Measurements from ENCODE around the gene FER. TPM values are rescaled to one million over a fixed set of nuclear protein-coding genes. Genes with fewer than 3 reads are reported as not detected.

The FER gene
- total RNA-seq, 2 experiments from 2014 or later = 4.0 to 5.2 TPM

- CTCF ChIA-PET = interaction anchor here (1.2 kb wide), 1 partner anchor 92 kb away, joined by 3 read pairs; no protein-coding TSS in a partner anchor
- peak; percentile 55 for DNase-seq
- Mint-ChIP-seq H3K27me3 (peaks cover 66% of the 10 kb centered on the region), H3K27ac (no peak overlapping the region), H3K36me3 (ENCODE audit: low read depth) (no peaks in the 10 kb centered on the region), H3K4me1 (peaks cover 21% of the 10 kb centered on the region), H3K4me3 (peak overlapping the region; percentile 65), H3K9me3 (no peaks in the 10 kb centered on the region)
- POLR2A ChIA-PET = no interaction called here
Measured at GRCh38 chr5:108728566-108729241, 19.0 kb upstream of the FER start.

GRCh38 chr5:108729242-108729615, 18.5 kb upstream of the FER start:
- ChIA-PET CTCF (interaction anchor here (1.2 kb wide), 1 partner anchor 91 kb away, joined by 3 read pairs; no protein-coding TSS in a partner anchor), POLR2A (no interaction called here)
- Mint-ChIP-seq H3K36me3 (ENCODE audit: low read depth) (no peaks in the 10 kb centered on the region), H3K27me3 (peaks cover 68% of the 10 kb centered on the region), H3K9me3 (no peaks in the 10 kb centered on the region), H3K4me3 (no peak overlapping the region), H3K4me1 (peaks cover 21% of the 10 kb centered on the region), H3K27ac (no peak overlapping the region)
- no peak for DNase-seq

GRCh38 chr5:108730617-108731340, 16.9 kb upstream of the FER start:
- H3K27ac Mint-ChIP-seq = no peak overlapping the region
- peaks cover 59% of the 10 kb centered on the region for H3K27me3 Mint-ChIP-seq
- ChIA-PET POLR2A (no interaction called here), CTCF (interaction anchor here (0.9 kb wide), 1 partner anchor 42 kb away, joined by 4 read pairs; no protein-coding TSS in a partner anchor)
- H3K36me3 Mint-ChIP-seq (ENCODE audit: low read depth) = no peaks in the 10 kb centered on the region
- no peak overlapping the region for H3K4me3 Mint-ChIP-seq
- no peak for DNase-seq
- peaks cover 21% of the 10 kb centered on the region for H3K4me1 Mint-ChIP-seq
- H3K9me3 Mint-ChIP-seq = no peaks in the 10 kb centered on the region

- ChIA-PET POLR2A (no interaction called here), CTCF (no interaction called here)
- no peak overlapping the region for H3K4me3 Mint-ChIP-seq
- no peak for DNase-seq
- peaks cover 26% of the 10 kb centered on the region for H3K27me3 Mint-ChIP-seq
- no peaks in the 10 kb centered on the region for H3K36me3 Mint-ChIP-seq (ENCODE audit: low read depth)
- H3K27ac Mint-ChIP-seq = no peak overlapping the region
- H3K9me3 Mint-ChIP-seq = no peaks in the 10 kb centered on the region
- no peaks in the 10 kb centered on the region for H3K4me1 Mint-ChIP-seq
Measured at GRCh38 chr5:108735790-108736189, 11.9 kb upstream of the FER start.

- no peaks in the 10 kb centered on the region for H3K4me1 Mint-ChIP-seq
- POLR2A ChIA-PET = interaction anchor here (0.6 kb wide), 1 partner anchor 16 kb away, joined by 4 read pairs; no protein-coding TSS in a partner anchor
- no peaks in the 10 kb centered on the region for H3K9me3 Mint-ChIP-seq
- H3K36me3 Mint-ChIP-seq (ENCODE audit: low read depth) = no peaks in the 10 kb centered on the region
- CTCF ChIA-PET = no interaction called here
- H3K4me3 Mint-ChIP-seq = no peak overlapping the region
- no peak overlapping the region for H3K27ac Mint-ChIP-seq
- DNase-seq = no peak
- peaks cover 31% of the 10 kb centered on the region for H3K27me3 Mint-ChIP-seq
Measured at GRCh38 chr5:108736855-108737254, 10.8 kb upstream of the FER start.

GRCh38 chr5:108739376-108739775, 8.3 kb upstream of the FER start:
- Mint-ChIP-seq H3K9me3 (no peaks in the 10 kb centered on the region), H3K27ac (no peak overlapping the region), H3K4me3 (no peak overlapping the region), H3K27me3 (peaks cover 20% of the 10 kb centered on the region), H3K4me1 (no peaks in the 10 kb centered on the region), H3K36me3 (ENCODE audit: low read depth) (no peaks in the 10 kb centered on the region)
- no peak for DNase-seq
- POLR2A ChIA-PET = no interaction called here
- CTCF ChIA-PET = no interaction called here

GRCh38 chr5:108739906-108740305, 7.8 kb upstream of the FER start:
- Mint-ChIP-seq H3K4me1 (no peaks in the 10 kb centered on the region), H3K36me3 (ENCODE audit: low read depth) (no peaks in the 10 kb centered on the region), H3K4me3 (no peak overlapping the region), H3K27me3 (peaks cover 20% of the 10 kb centered on the region), H3K27ac (no peak overlapping the region), H3K9me3 (no peaks in the 10 kb centered on the region)
- POLR2A ChIA-PET = no interaction called here
- DNase-seq = no peak
- CTCF ChIA-PET = no interaction called here

- Mint-ChIP-seq H3K36me3 (ENCODE audit: low read depth) (no peaks in the 10 kb centered on the region), H3K27me3 (peaks cover 17% of the 10 kb centered on the region), H3K27ac (no peak overlapping the region), H3K4me3 (no peak overlapping the region), H3K4me1 (peaks cover 4% of the 10 kb centered on the region), H3K9me3 (no peaks in the 10 kb centered on the region)
- CTCF ChIA-PET = no interaction called here
- POLR2A ChIA-PET = no interaction called here
- no peak for DNase-seq
Measured at GRCh38 chr5:108743319-108743718, 4.4 kb upstream of the FER start.

GRCh38 chr5:108743846-108744245, 3.9 kb upstream of the FER start:
- CTCF ChIA-PET = interaction anchor here (0.6 kb wide), 1 partner anchor 662 kb away, joined by 3 read pairs; no protein-coding TSS in a partner anchor
- H3K27ac Mint-ChIP-seq = no peak overlapping the region
- peaks cover 17% of the 10 kb centered on the region for H3K27me3 Mint-ChIP-seq
- POLR2A ChIA-PET = no interaction called here
- no peak overlapping the region for H3K4me3 Mint-ChIP-seq
- peaks cover 4% of the 10 kb centered on the region for H3K4me1 Mint-ChIP-seq
- no peaks in the 10 kb centered on the region for H3K36me3 Mint-ChIP-seq (ENCODE audit: low read depth)
- H3K9me3 Mint-ChIP-seq = no peaks in the 10 kb centered on the region
- DNase-seq = no peak

GRCh38 chr5:108747111-108747773, 455 bp upstream of the FER start:
- POLR2A ChIA-PET = no interaction called here

GRCh38 chr5:108748401-108749127, 867 bp downstream of the FER start:
- Mint-ChIP-seq H3K4me3 (peak overlapping the region; percentile 84), H3K36me3 (ENCODE audit: low read depth) (no peaks in the 10 kb centered on the region), H3K4me1 (peaks cover 8% of the 10 kb centered on the region), H3K27me3 (peaks cover 13% of the 10 kb centered on the region), H3K9me3 (no peaks in the 10 kb centered on the region), H3K27ac (peak overlapping the region; percentile 84)
- ChIA-PET CTCF (no interaction called here), POLR2A (no interaction called here)
- peak; percentile 97 for DNase-seq

More at GRCh38 chr5:108747111-108747773, 455 bp upstream of the FER start:
- peaks cover 7% of the 10 kb centered on the region for H3K4me1 Mint-ChIP-seq
- CTCF ChIA-PET = interaction anchor here (0.6 kb wide), 2 partner anchors 1022 to 1352 kb away, joined by 3 to 8 read pairs; no protein-coding TSS in a partner anchor
- DNase-seq = no peak
- H3K9me3 Mint-ChIP-seq = no peaks in the 10 kb centered on the region
- H3K36me3 Mint-ChIP-seq (ENCODE audit: low read depth) = no peaks in the 10 kb centered on the region
- H3K27ac Mint-ChIP-seq = no peak overlapping the region
- peaks cover 12% of the 10 kb centered on the region for H3K27me3 Mint-ChIP-seq
- H3K4me3 Mint-ChIP-seq = peak overlapping the region; percentile 84

- ChIA-PET CTCF (interaction anchor here (1.0 kb wide), 1 partner anchor 32 kb away, joined by 3 read pairs; no protein-coding TSS in a partner anchor), POLR2A (no interaction called here)
- DNase-seq = peak; percentile 7
Measured at GRCh38 chr5:108749128-108749861, 1.6 kb downstream of the FER start.

More at GRCh38 chr5:108749128-108749861, 1.6 kb downstream of the FER start:
- Mint-ChIP-seq H3K9me3 (no peaks in the 10 kb centered on the region), H3K4me3 (peak overlapping the region; percentile 84), H3K36me3 (ENCODE audit: low read depth) (no peaks in the 10 kb centered on the region), H3K27me3 (peaks cover 13% of the 10 kb centered on the region), H3K4me1 (peaks cover 8% of the 10 kb centered on the region), H3K27ac (peak overlapping the region; percentile 79)
